Gastroesophageal sphincter (tissue), 3 donors: Measurements from ENCODE around the gene TMEM165.

ENCODE experiments used
- CTCF ChIP-seq, 4 experiments: fragments of 200-600 bp in 2 of 4; fragments of 450-650 bp in 2 of 4; sonication (generic) in 1 of 4; IDR thresholded peaks; one replicate each; pipeline ENCODE4 v1.5.1; 2017 to 2019; ENCODE audit warnings: antibody characterized with exemption in 4 of 4, mild to moderate bottlenecking in 2 of 4, moderate library complexity in 2 of 4
- EP300 ChIP-seq: sonication (generic); formaldehyde crosslinking; IDR thresholded peaks from one replicate; pipeline ENCODE4 v1.6.1; 2017; ENCODE audit warnings: antibody characterized with exemption, mild to moderate bottlenecking

- TF ChIP-seq CTCF (IDR thresholded peaks at IDR 0.05) (no peak), EP300 (no peak)
Observed at GRCh38 chr4:55347610-55348228, 48.0 kb upstream of the TMEM165 start.
